NT2/D1 (cell line): Measurements from ENCODE around the gene ARHGEF10L.
A peak's percentile ranks its signal among the peaks of the same experiment; 100 is the strongest.

ENCODE experiments used
- DNase-seq: peaks from one replicate; pipeline ENCODE4 v3.0.0-alpha.2; 2011; ENCODE audit warnings: low read depth, low spot score
- H3K27me3 ChIP-seq: 2 replicates; pipeline ENCODE4 v1.6.0; 2011; ENCODE audit warnings: mild to moderate bottlenecking; ENCODE audit not compliant: insufficient read length, insufficient read depth
- H3K36me3 ChIP-seq: 2 replicates; pipeline ENCODE4 v1.6.1; 2011; ENCODE audit warnings: mild to moderate bottlenecking, low read length, mixed read lengths; ENCODE audit not compliant: insufficient read depth, insufficient read length
- H3K4me1 ChIP-seq: 2 replicates; pipeline ENCODE4 v1.5.1; 2011; ENCODE audit not compliant: insufficient read depth, insufficient read length
- H3K4me3 ChIP-seq: 2 replicates; pipeline ENCODE4 v1.5.1; 2011; ENCODE audit warnings: low read depth; ENCODE audit not compliant: insufficient read length
- H3K9ac ChIP-seq: 2 replicates; pipeline ENCODE4 v1.6.0; 2011; ENCODE audit warnings: low read depth; ENCODE audit not compliant: insufficient read length
- H3K9me3 ChIP-seq: 2 replicates; pipeline ENCODE4 v1.5.1; 2011; ENCODE audit warnings: mild to moderate bottlenecking, low read length; ENCODE audit not compliant: insufficient read depth
- SUZ12 ChIP-seq: IDR thresholded peaks from 2 replicates; pipeline ENCODE4 v1.6.1; 2011; ENCODE audit not compliant: insufficient read length, insufficient read depth; ENCODE audit errors: extremely low read depth
- YY1 ChIP-seq: IDR thresholded peaks from 2 replicates; pipeline ENCODE4 v1.6.1; 2011; ENCODE audit not compliant: insufficient read length, insufficient read depth
- ZNF274 ChIP-seq: IDR thresholded peaks from 2 replicates; pipeline ENCODE4 v1.6.1; 2011; ENCODE audit warnings: mild to moderate bottlenecking, low read depth, low read length

ARHGEF10L gene

GRCh38 chr1:17692645-17693044 is 153.1 kb downstream of the ARHGEF10L start:
- H3K9me3 ChIP-seq = no peaks in the 10 kb centered on the region
- no peak overlapping the region for H3K9ac ChIP-seq
- H3K4me3 ChIP-seq = no peak overlapping the region
- TF ChIP-seq YY1 = no peak
- TF ChIP-seq SUZ12 = no peak
- TF ChIP-seq ZNF274 = no peak
- H3K27me3 ChIP-seq = no peaks in the 10 kb centered on the region
- no peak for DNase-seq
- H3K4me1 ChIP-seq = peaks cover 4% of the 10 kb centered on the region
- H3K36me3 ChIP-seq = peaks cover 34% of the 10 kb centered on the region

DNA sequence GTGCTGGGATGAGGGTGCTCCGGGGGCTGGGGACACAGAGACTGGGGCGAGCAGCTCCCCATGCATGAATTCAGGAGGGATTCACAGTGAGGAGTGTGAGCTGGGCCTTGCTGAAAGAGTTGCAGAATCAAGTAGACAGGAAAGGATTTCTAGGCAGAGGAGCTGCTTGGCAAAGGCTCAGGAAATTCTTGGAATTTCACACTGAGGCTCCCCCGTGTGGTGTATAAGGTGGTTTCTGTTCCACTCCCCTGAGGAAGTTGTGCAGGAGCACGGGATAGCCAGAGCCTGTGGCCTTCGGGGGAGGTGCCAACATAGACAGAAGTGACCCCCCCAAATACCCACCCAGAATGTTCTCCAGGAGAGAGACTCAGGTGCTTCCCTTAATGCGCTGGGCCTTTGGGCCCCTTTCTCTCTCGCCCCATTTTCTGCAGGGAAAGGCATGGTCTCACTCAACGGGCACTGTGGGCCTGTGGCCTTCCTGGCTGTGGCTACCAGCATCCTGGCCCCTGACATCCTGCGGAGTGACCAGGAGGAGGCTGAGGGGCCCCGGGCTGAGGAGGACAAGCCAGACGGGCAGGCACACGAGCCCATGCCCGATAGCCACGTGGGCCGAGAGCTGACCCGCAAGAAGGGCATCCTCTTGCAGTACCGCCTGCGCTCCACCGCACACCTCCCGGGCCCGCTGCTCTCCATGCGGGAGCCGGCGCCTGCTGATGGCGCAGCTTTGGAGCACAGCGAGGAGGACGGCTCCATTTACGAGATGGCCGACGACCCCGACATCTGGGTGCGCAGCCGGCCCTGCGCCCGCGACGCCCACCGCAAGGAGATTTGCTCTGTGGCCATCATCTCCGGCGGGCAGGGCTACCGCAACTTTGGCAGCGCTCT is 157.2 kb downstream of the ARHGEF10L start:
- TF ChIP-seq SUZ12 (no peak), ZNF274 (no peak), YY1 (no peak)
- peaks cover 6% of the 10 kb centered on the region for H3K4me1 ChIP-seq
- DNase-seq = peak; percentile 55

GRCh38 chr1:17697458-17697857 is 158.0 kb downstream of the ARHGEF10L start:
- Histone ChIP-seq H3K4me3 (no peak overlapping the region), H3K36me3 (peaks cover 15% of the 10 kb centered on the region), H3K9ac (no peak overlapping the region), H3K9me3 (no peaks in the 10 kb centered on the region), H3K4me1 (peaks cover 6% of the 10 kb centered on the region), H3K27me3 (no peaks in the 10 kb centered on the region)
- no peak for DNase-seq
- no peak for TF ChIP-seq ZNF274

More for the DNA sequence above, 157.2 kb downstream of the ARHGEF10L start:
- H3K9ac ChIP-seq = no peak overlapping the region
- H3K4me3 ChIP-seq = no peak overlapping the region
- no peaks in the 10 kb centered on the region for H3K27me3 ChIP-seq
- H3K9me3 ChIP-seq = no peaks in the 10 kb centered on the region
- H3K36me3 ChIP-seq = peaks cover 15% of the 10 kb centered on the region

GRCh38 chr1:17699581-17699980 is 160.1 kb downstream of the ARHGEF10L start:
- Histone ChIP-seq H3K4me1 (peaks cover 6% of the 10 kb centered on the region), H3K9ac (no peak overlapping the region), H3K36me3 (peaks cover 10% of the 10 kb centered on the region), H3K4me3 (no peak overlapping the region), H3K27me3 (no peaks in the 10 kb centered on the region), H3K9me3 (no peaks in the 10 kb centered on the region)
- no peak for DNase-seq
- no peak for TF ChIP-seq YY1
- TF ChIP-seq ZNF274 = no peak
- no peak for TF ChIP-seq SUZ12

GRCh38 chr1:17700945-17701810 is 161.7 kb downstream of the ARHGEF10L start:
- Histone ChIP-seq H3K27me3 (no peaks in the 10 kb centered on the region), H3K4me1 (peaks cover 6% of the 10 kb centered on the region), H3K9me3 (no peaks in the 10 kb centered on the region), H3K36me3 (peaks cover 5% of the 10 kb centered on the region), H3K4me3 (no peak overlapping the region), H3K9ac (peak overlapping the region; percentile 42)
- no peak for DNase-seq
- TF ChIP-seq ZNF274 (no peak), SUZ12 (no peak), YY1 (no peak)

- no peaks in the 10 kb centered on the region for H3K27me3 ChIP-seq
Observed at GRCh38 chr1:17704176-17704575, 164.7 kb downstream of the ARHGEF10L start.

GRCh38 chr1:17706445-17706844 is 166.9 kb downstream of the ARHGEF10L start:
- no peak for TF ChIP-seq ZNF274
- no peak for TF ChIP-seq SUZ12
- no peak for TF ChIP-seq YY1
- Histone ChIP-seq H3K4me1 (peaks cover 2% of the 10 kb centered on the region), H3K9ac (no peak overlapping the region), H3K9me3 (peaks cover 23% of the 10 kb centered on the region; the same call in 1 of the 2 replicates), H3K36me3 (no peaks in the 10 kb centered on the region), H3K4me3 (no peak overlapping the region), H3K27me3 (no peaks in the 10 kb centered on the region)
- no peak for DNase-seq

More at GRCh38 chr1:17704176-17704575, 164.7 kb downstream of the ARHGEF10L start:
- H3K4me1 ChIP-seq = peaks cover 6% of the 10 kb centered on the region
- no peak overlapping the region for H3K4me3 ChIP-seq
- H3K9ac ChIP-seq = no peak overlapping the region
- H3K9me3 ChIP-seq = 0 out of 2 replicates have a peak, but pooled peaks cover under 1% of the 10 kb centered on the region
- no peak for DNase-seq
- TF ChIP-seq ZNF274 (no peak), YY1 (no peak), SUZ12 (no peak)
- no peaks in the 10 kb centered on the region for H3K36me3 ChIP-seq
